H1 (cell line): ENCODE results near the gene FOXO4. TPM values are rescaled to one million over a fixed set of nuclear protein-coding genes. Genes with fewer than 3 reads are reported as not detected.

Experiments used
- EP300 ChIP-seq, 2 experiments: IDR thresholded peaks; 1 replicate in 1 of 2; 2 replicates in 1 of 2; pipeline ENCODE4 v1.6.1; 2011 to 2012; ENCODE audit warnings: low read depth in 2 of 2, low read length in 2 of 2, mild to moderate bottlenecking in 2 of 2, borderline replicate concordance in 1 of 2, inconsistent platforms in 1 of 2, moderate library complexity in 1 of 2
- EZH2 ChIP-seq: fragments of 200-600 bp; sonication (generic); IDR thresholded peaks from 2 replicates; pipeline ENCODE4 v1.7.1; 2012; ENCODE audit warnings: low read depth, mild to moderate bottlenecking, moderate library complexity, low read length, inconsistent platforms; ENCODE audit not compliant: severe bottlenecking
- SAP30 ChIP-seq: fragments of 300-600 bp; sonication (generic); IDR thresholded peaks from 2 replicates; pipeline ENCODE4 v1.7.1; 2012; ENCODE audit warnings: low read length, moderate library complexity, mild to moderate bottlenecking, inconsistent platforms; ENCODE audit not compliant: insufficient read depth, insufficient replicate concordance
- polyA plus RNA-seq, 7 experiments: library from polyadenylated mRNA; depleted of rRNA in 3 of 7; stranded (reverse) in 5 of 7; unstranded in 2 of 7; fragments of >200 nt in 5 of 7; fragments of 200-250 nt in 2 of 7; gene quantifications; 1 replicate in 5 of 7; 2 replicates in 1 of 7; 4 replicates in 1 of 7; pipeline versions ENCODE4 v1.2.1 to v1.2.3, GENCODE V29; 2011 to 2013; ENCODE audit warnings: missing spikeins in 2 of 7, mixed read lengths in 2 of 7
- total RNA-seq: library from RNA; stranded (reverse); fragmentation: NEBNext Ultra II Directional; extraction: Animal tissue kit (Norgen Biotek cat#: 25700); gene quantifications from 2 replicates; pipeline ENCODE4 v1.2.1, GENCODE V29; 2021

The FOXO4 gene
- total and polyA plus RNA-seq, 2 of the 8 experiments (the other 6 are each of a cell fraction or from before 2014, with no cell fraction given): 12.3 to 57.4 TPM

DNA sequence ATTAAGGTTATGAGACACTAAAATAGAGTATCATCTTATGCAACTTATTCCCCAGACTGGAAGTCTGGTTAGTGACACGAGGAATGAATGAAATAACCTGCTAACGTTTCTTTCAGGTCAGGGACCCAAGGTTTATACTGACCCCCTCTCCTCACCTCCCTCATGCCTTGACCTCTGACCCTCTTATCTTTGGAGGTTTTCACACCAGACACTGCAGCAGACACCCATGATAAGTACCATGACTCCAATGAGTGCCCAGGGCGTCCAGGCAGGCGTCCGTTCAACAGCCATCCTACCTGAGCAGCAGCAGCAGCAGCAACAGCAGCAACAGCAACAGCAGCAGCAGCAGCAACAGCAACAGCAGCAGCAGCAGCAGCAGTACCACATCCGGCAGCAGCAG lies 44.8 kb downstream of the FOXO4 start (continued):
- no peak for TF ChIP-seq EP300 (IDR thresholded peaks at IDR 0.05; ENCODE audit: borderline replicate concordance in 1 of 2, low read depth in 2 of 2, low read length in 2 of 2)
- no peak for TF ChIP-seq EZH2
- no peak for TF ChIP-seq SAP30
